ENCODE results near the gene ODAD3. TPM values are rescaled to one million over a fixed set of nuclear protein-coding genes. Genes with fewer than 3 reads are reported as not detected.

ODAD3 gene
- total and polyA plus RNA-seq, 10 of the 15 experiments (the other 5 are each of a cell fraction or from before 2014, with no cell fraction given) = 0.11 to 0.39 (median 0.28) TPM; not detected in 7

- ChIA-PET RAD21 (ENCODE audit: unreplicated experiment) (interaction anchor here (2.2 kb wide), 1 partner anchor 73 kb away, joined by 19 read pairs; no protein-coding TSS in a partner anchor), SMC1A (ENCODE audit: uncharacterized antibody, unreplicated experiment) (no interaction called here), CTCF (no interaction called here), POLR2A (no interaction called here)
- 40% methylated on average over 25 of the region's 27 CpGs for WGBS (ENCODE audit: insufficient coverage, insufficient replicate concordance, low lambda C conversion rate, missing lambda C conversion rate)
- DNase-seq (ENCODE audit: low read depth, low spot score) (no peak), FAIRE-seq (no peak), ATAC-seq (0 out of 3 replicates have a peak, but pooled peaks have one; percentile 23)
- H3K27ac ChIP-seq (ENCODE audit: control insufficient read depth, insufficient read depth) = no peak overlapping the region
- H3K4me2 ChIP-seq (ENCODE audit: control insufficient read depth, insufficient read depth) = no peak overlapping the region
- H3K36me3 ChIP-seq (ENCODE audit: control insufficient read depth in 2 of 2, insufficient read depth in 2 of 2, low read length in 1 of 2) = peaks cover 0 to 5% of the 10 kb centered on the region in 2 experiments; a peak in 2 of 4 replicates
- BruUV-seq (replicated peaks) = no TSS peak
- in situ Hi-C loops (cut with MboI) = no loop called here
- no peaks in the 10 kb centered on the region for H3K79me2 ChIP-seq (ENCODE audit: control insufficient read depth, insufficient read depth, low read length)
- H3K9ac ChIP-seq (ENCODE audit: control insufficient read depth, insufficient read depth, low read length) = no peak overlapping the region
- no peak overlapping the region for H2AFZ ChIP-seq (ENCODE audit: control insufficient read depth, low read depth, low read length)
- intact Hi-C loops (cut with micrococcal nuclease; ENCODE audit: unreplicated experiment) = no loop called here
- H3K4me1 ChIP-seq (ENCODE audit: control insufficient read depth, insufficient read depth, low read length) = 0 out of 2 replicates have a peak, but pooled peaks cover 4% of the 10 kb centered on the region
- no peak overlapping the region for H3K4me3 ChIP-seq
- H3K9me3 ChIP-seq (replicated peaks; ENCODE audit: control insufficient read depth, insufficient read depth, low read length) = no peaks in the 10 kb centered on the region
- H3K27me3 ChIP-seq (replicated peaks in 1 of 2; ENCODE audit: control insufficient read depth in 2 of 2, insufficient read depth in 2 of 2, low read length in 1 of 2) = no peaks in the 10 kb centered on the region
- no peaks in the 10 kb centered on the region for H4K20me1 ChIP-seq (ENCODE audit: control insufficient read depth, insufficient read depth)
- TF ChIP-seq CBX5 (IDR thresholded peaks at IDR 0.05; ENCODE audit: low read depth) = no peak
- peak; percentile 88 for TF ChIP-seq MLLT1 (IDR thresholded peaks at IDR 0.05)
- no peak for TF ChIP-seq PBX3 (IDR thresholded peaks at IDR 0.05; ENCODE audit: insufficient replicate concordance, low read depth, low read length)
- TF ChIP-seq MAX (IDR thresholded peaks at IDR 0.05; ENCODE audit: low read depth, low read length) = no peak
- TF ChIP-seq NR2F1 (conservative IDR thresholded peaks at IDR 0.05) = no peak
- TF ChIP-seq CTCF (IDR thresholded peaks at IDR 0.05 in 2 of 3, conservative IDR thresholded peaks at IDR 0.05 in 1 of 3; ENCODE audit: control insufficient read depth in 2 of 3, extremely low read depth in 1 of 3, insufficient read depth in 1 of 3, low read depth in 3 of 3, low read length in 3 of 3) = peak; percentile 32 to 64 (median 41)
- no peak for TF ChIP-seq FOXK2 (IDR thresholded peaks at IDR 0.05)
- TF ChIP-seq NRF1 (conservative IDR thresholded peaks at IDR 0.05; ENCODE audit: low read depth, low read length) = no peak
- TF ChIP-seq YY1 (IDR thresholded peaks at IDR 0.05; ENCODE audit: low read depth, low read length) = 0 out of 2 replicates have a peak, but pooled peaks have one; percentile 14
- TF ChIP-seq CEBPZ (IDR thresholded peaks at IDR 0.05; ENCODE audit: low read depth, low read length) = no peak
- no peak for TF ChIP-seq SP1 (IDR thresholded peaks at IDR 0.05; ENCODE audit: low read depth, low read length)
- no peak for TF ChIP-seq EGR1 (IDR thresholded peaks at IDR 0.05; ENCODE audit: borderline replicate concordance in 1 of 2, low read depth in 2 of 2, low read length in 2 of 2)
- TF ChIP-seq PML (IDR thresholded peaks at IDR 0.05; ENCODE audit: low read length) = no peak
- TF ChIP-seq SMC3 (IDR thresholded peaks at IDR 0.05; ENCODE audit: borderline replicate concordance, low read length) = peak; percentile 38; the same call in 1 of the 2 replicates
- no peak for TF ChIP-seq CREB1 (IDR thresholded peaks at IDR 0.05; ENCODE audit: low read depth)
These were observed 18.8 kb upstream of the ODAD3 start for GRCh38 chr19:11453468-11454341.

All from GM12878 (cell line).